ENCODE data around the gene FSTL5.
A peak's percentile ranks its signal among the peaks of the same experiment; 100 is the strongest.

FSTL5 gene

GRCh38 chr4:161647757-161648156 lies 516.0 kb downstream of the FSTL5 start:
- no peak for ATAC-seq
- TF ChIP-seq CREB5 (CRISPR knock-in tag; IDR thresholded peaks at IDR 0.05; ENCODE audit: low read depth) (no peak), ZFP3 (CRISPR knock-in tag; IDR thresholded peaks at IDR 0.05) (no peak), ZNF565 (CRISPR knock-in tag; conservative IDR thresholded peaks at IDR 0.05; ENCODE audit: low read depth) (no peak)

- TF ChIP-seq OSR1 (CRISPR knock-in tag; IDR thresholded peaks at IDR 0.05) (no peak), ZFP30 (CRISPR knock-in tag; IDR thresholded peaks at IDR 0.05) (no peak), CREB5 (CRISPR knock-in tag; IDR thresholded peaks at IDR 0.05; ENCODE audit: low read depth) (no peak), CSDC2 (CRISPR knock-in tag; IDR thresholded peaks at IDR 0.05) (no peak), ZFP3 (CRISPR knock-in tag; IDR thresholded peaks at IDR 0.05) (no peak), ZNF565 (CRISPR knock-in tag; conservative IDR thresholded peaks at IDR 0.05; ENCODE audit: low read depth) (no peak), CSRNP3 (CRISPR knock-in tag; IDR thresholded peaks at IDR 0.05) (no peak), SNAI2 (CRISPR knock-in tag; IDR thresholded peaks at IDR 0.05) (no peak)
- peak; percentile 77 for ATAC-seq
These were observed 521.1 kb downstream of the FSTL5 start for GRCh38 chr4:161642708-161643107.

GRCh38 chr4:161629694-161630441 lies 533.9 kb downstream of the FSTL5 start:
- TF ChIP-seq ISL1 (CRISPR knock-in tag; IDR thresholded peaks at IDR 0.05) (no peak), GLIS3 (CRISPR knock-in tag; IDR thresholded peaks at IDR 0.05) (no peak), ZFP3 (CRISPR knock-in tag; IDR thresholded peaks at IDR 0.05) (no peak), OSR1 (CRISPR knock-in tag; IDR thresholded peaks at IDR 0.05) (no peak), TCF4 (CRISPR knock-in tag; IDR thresholded peaks at IDR 0.05; ENCODE audit: borderline replicate concordance) (no peak), CSDC2 (CRISPR knock-in tag; IDR thresholded peaks at IDR 0.05) (no peak), PATZ1 (CRISPR knock-in tag; IDR thresholded peaks at IDR 0.05; ENCODE audit: borderline replicate concordance) (no peak), ZNF8 (CRISPR knock-in tag; IDR thresholded peaks at IDR 0.05) (no peak), CSRNP3 (CRISPR knock-in tag; IDR thresholded peaks at IDR 0.05) (no peak), CREB5 (CRISPR knock-in tag; IDR thresholded peaks at IDR 0.05; ENCODE audit: low read depth) (no peak), SNAI2 (CRISPR knock-in tag; IDR thresholded peaks at IDR 0.05) (no peak), ZFP30 (CRISPR knock-in tag; IDR thresholded peaks at IDR 0.05) (no peak), ZNF70 (CRISPR knock-in tag; IDR thresholded peaks at IDR 0.05) (no peak), PPARA (CRISPR knock-in tag; IDR thresholded peaks at IDR 0.05; ENCODE audit: borderline replicate concordance) (no peak), ARNTL (CRISPR knock-in tag; IDR thresholded peaks at IDR 0.05; ENCODE audit: borderline replicate concordance, low read depth) (no peak), ZC3H10 (CRISPR knock-in tag; IDR thresholded peaks at IDR 0.05) (no peak), BACH2 (CRISPR knock-in tag; IDR thresholded peaks at IDR 0.05; ENCODE audit: borderline replicate concordance) (no peak), ZNF565 (CRISPR knock-in tag; conservative IDR thresholded peaks at IDR 0.05; ENCODE audit: low read depth) (no peak)
- ATAC-seq, result no peak

Measured in SK-N-SH treated with all-trans-retinoic acid at 6 μM for 48 hours (cell line).